Measurements from ENCODE around the gene CORO7. TPM values are rescaled to one million over a fixed set of nuclear protein-coding genes. Genes with fewer than 3 reads are reported as not detected.

Gene CORO7
- total and polyA plus RNA-seq, 9 of the 15 experiments (the other 6 are each of a cell fraction or from before 2014, with no cell fraction given): 0.45 to 77.2 (median 18.7) TPM

- no peak for TF ChIP-seq UBTF (IDR thresholded peaks at IDR 0.05; ENCODE audit: borderline replicate concordance in 1 of 2, low read depth in 2 of 2, low read length in 2 of 2)
- no peak for TF ChIP-seq RFX1 (IDR thresholded peaks at IDR 0.05)
- no peak for TF ChIP-seq XRCC3 (IDR thresholded peaks at IDR 0.05)
- no peak for TF ChIP-seq PRDM10 (IDR thresholded peaks at IDR 0.05; ENCODE audit: partially characterized antibody)
- no peak for TF ChIP-seq SRF (CRISPR knock-in tag; IDR thresholded peaks at IDR 0.05)
- no peak for TF ChIP-seq ZNF592 (IDR thresholded peaks at IDR 0.05)
- no peak for TF ChIP-seq SMARCA4 (IDR thresholded peaks at IDR 0.05)
- no peak for TF ChIP-seq BRF1 (IDR thresholded peaks at IDR 0.05; ENCODE audit: borderline replicate concordance, extremely low read depth, insufficient read length)
- no peak for TF ChIP-seq HMGXB4 (CRISPR knock-in tag; IDR thresholded peaks at IDR 0.05)
- TF ChIP-seq KDM4B (IDR thresholded peaks at IDR 0.05; ENCODE audit: borderline replicate concordance in 2 of 2, low read depth in 1 of 2): no peak
- TF ChIP-seq ZNF785 (CRISPR knock-in tag; IDR thresholded peaks at IDR 0.05): no peak
- no peak for TF ChIP-seq FOXJ3 (CRISPR knock-in tag; IDR thresholded peaks at IDR 0.05)
These were observed 65.4 kb downstream of the CORO7 start, which contains the start of gene PAM16 (continued) for GRCh38 chr16:4350787-4351659.

Data from K562 (cell line).